IPS-20b (cell line): ENCODE measurements around the gene UGT1A8.
"Not testable (repeated sequence)": the region's sequence is repeated elsewhere in the genome, so short reads cannot be mapped to it uniquely, and the experiment has no call there.

Source experiments
- H3K27ac ChIP-seq: one replicate; pipeline ENCODE4 v1.5.1; 2013; ENCODE audit warnings: low read length
- H3K27me3 ChIP-seq: 2 replicates; pipeline ENCODE4 v1.6.1; 2013; ENCODE audit warnings: mild to moderate bottlenecking, low read length, inconsistent platforms; ENCODE audit not compliant: insufficient read depth
- H3K36me3 ChIP-seq: 2 replicates; pipeline ENCODE4 v1.6.1; 2013; ENCODE audit warnings: low read depth, mild to moderate bottlenecking, inconsistent platforms, low read length, moderate library complexity; ENCODE audit not compliant: insufficient read depth
- H3K4me1 ChIP-seq: 2 replicates; pipeline ENCODE4 v1.6.1; 2013; ENCODE audit warnings: mild to moderate bottlenecking, control low read depth, inconsistent platforms, low read length, moderate library complexity; ENCODE audit not compliant: insufficient read depth
- H3K4me3 ChIP-seq: 2 replicates; pipeline ENCODE4 v1.5.1; 2013; ENCODE audit warnings: mild to moderate bottlenecking, low read length, inconsistent platforms
- H3K9ac ChIP-seq: 2 replicates; pipeline ENCODE4 v1.6.1; 2013; ENCODE audit warnings: low read depth, mild to moderate bottlenecking, inconsistent platforms, low read length, moderate library complexity
- H3K9me3 ChIP-seq: 2 replicates; pipeline ENCODE4 v1.6.1; 2013; ENCODE audit warnings: mild to moderate bottlenecking, low read depth, low read length, inconsistent platforms; ENCODE audit not compliant: insufficient read depth

UGT1A8 gene

DNA sequence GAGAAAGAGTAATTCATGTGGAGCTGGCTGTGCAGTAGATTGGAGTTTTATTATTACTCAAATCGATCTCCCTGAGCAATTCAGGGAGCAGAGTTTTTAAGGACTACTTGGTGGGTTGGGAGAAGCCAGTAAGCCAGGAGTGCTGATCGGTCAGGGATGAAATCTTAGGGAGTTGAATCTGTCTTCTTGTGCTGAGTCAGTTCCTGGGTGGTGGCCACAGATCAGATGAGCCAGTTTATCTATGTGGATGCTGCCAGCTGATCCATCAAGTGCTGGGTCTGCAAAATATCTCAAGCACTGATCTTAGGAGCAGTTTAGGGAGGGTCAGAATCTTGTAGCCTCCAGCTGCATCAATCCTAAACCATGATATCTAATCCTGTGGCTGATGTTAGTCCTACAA, 17.0 kb upstream of the UGT1A8 start:
- H3K9ac ChIP-seq, result no peak overlapping the region

DNA sequence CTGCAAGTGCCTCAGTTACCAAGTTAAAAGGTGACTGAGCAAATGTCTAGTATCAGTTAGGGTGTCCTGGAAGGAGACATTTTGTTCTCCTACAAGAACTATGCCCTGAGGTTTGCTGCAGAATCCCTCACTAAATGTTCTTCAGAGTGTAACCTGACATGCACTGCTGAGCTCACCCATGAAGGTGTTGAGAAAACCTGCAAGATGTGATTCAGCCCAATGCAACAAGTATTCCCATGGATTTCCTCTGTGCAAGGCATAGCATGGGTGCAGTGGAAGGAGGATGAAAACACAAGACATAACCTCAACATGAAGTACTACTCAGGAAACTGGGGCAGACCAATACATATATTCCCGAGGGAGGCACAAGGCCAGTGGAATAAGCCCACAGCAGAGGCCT, 15.4 kb upstream of the UGT1A8 start:
- Histone ChIP-seq H3K9me3 (no peaks in the 10 kb centered on the region; the same call in 1 of the 2 replicates), H3K36me3 (no peaks in the 10 kb centered on the region), H3K27ac (no peak overlapping the region), H3K27me3 (no peaks in the 10 kb centered on the region), H3K9ac (no peak overlapping the region), H3K4me1 (no peaks in the 10 kb centered on the region), H3K4me3 (no peak overlapping the region)

More for the DNA sequence above, 17.0 kb upstream of the UGT1A8 start:
- Histone ChIP-seq H3K27ac (no peak overlapping the region), H3K36me3 (no peaks in the 10 kb centered on the region), H3K4me1 (no peaks in the 10 kb centered on the region), H3K9me3 (peaks cover 7% of the 10 kb centered on the region; the same call in 1 of the 2 replicates), H3K27me3 (no peaks in the 10 kb centered on the region), H3K4me3 (no peak overlapping the region)

DNA sequence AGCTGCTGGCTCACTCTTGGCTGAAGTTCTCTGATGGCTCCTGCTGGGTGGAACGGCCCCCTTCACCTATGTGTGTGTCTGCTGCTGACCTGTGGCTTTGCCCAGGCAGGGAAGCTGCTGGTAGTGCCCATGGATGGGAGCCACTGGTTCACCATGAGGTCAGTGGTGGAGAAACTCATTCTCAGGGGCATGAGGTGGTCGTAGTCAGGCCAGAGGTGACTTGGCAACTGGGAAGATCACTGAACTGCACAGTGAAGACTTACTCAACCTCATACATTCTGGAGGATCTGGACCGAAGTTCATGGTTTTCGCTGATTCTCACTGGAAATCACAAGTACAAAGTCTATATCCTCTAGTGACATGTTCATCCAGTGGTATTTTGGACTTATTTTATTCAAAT, 13.9 kb upstream of the UGT1A8 start:
- Histone ChIP-seq H3K9ac (no peak overlapping the region), H3K27ac (no peak overlapping the region), H3K27me3 (no peaks in the 10 kb centered on the region), H3K4me1 (no peaks in the 10 kb centered on the region), H3K36me3 (no peaks in the 10 kb centered on the region), H3K4me3 (no peak overlapping the region), H3K9me3 (no peaks in the 10 kb centered on the region; the same call in 1 of the 2 replicates)

DNA sequence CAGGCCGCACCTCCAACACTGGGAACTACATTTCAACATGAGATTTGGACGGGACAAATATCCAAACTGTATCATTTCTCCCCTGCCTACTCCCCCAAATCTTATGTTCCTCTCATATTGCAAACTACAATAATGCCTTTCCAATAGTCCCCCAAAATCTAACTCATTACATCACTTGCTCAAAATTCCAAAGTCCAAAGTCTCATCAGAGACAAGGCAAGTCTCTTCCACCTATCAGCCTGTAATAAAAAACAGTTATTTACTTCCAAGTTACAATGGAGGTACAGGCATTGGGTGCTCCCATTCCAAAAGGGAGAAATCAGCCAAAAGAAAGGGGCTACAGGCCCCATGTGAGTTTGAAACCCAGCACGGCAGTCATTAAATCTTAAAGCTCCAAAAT, 12.6 kb upstream of the UGT1A8 start:
- Histone ChIP-seq H3K27ac (no peak overlapping the region), H3K9ac (no peak overlapping the region), H3K36me3 (no peaks in the 10 kb centered on the region), H3K4me3 (no peak overlapping the region), H3K27me3 (no peaks in the 10 kb centered on the region), H3K9me3 (no peaks in the 10 kb centered on the region; the same call in 1 of the 2 replicates), H3K4me1 (no peaks in the 10 kb centered on the region)

DNA sequence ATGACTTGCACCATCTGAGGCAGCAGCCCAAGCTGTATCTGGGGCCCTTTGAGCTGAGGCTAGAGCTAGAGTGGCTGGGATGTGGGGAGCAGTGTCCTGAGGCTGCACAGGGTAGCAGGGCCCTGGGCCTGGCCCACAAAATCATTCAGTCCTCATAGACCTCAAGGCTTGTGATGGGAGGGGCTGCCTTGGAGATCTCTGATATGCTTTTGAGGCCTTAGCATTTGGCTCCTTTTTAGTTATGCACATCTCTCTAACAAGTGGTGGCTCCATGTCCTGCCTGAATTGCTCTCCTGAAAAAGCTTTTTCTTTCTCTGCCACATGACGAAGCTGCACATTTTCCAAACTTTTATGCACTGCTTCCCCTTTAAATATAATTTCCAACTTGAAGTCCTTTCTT, 11.8 kb upstream of the UGT1A8 start:
- no peak overlapping the region for H3K27ac ChIP-seq

DNA sequence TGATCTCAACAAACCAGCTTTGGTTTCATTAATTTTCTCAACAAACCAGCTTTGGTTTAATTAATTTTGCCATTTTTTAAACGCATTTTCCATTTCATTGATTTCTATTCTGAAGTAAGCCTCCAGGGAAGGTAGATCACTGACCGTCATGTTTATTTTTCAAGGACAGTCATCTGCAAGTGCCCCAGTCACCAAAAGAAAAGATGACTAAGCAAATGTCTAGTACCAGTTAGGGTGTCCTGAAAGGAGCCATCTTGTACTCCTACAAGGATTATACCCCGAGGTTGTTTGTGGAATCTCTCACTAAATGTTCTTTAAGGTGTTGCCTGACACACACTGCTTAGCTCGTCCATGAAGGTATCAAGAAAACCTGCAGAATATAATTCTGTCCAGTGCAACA, 6.1 kb upstream of the UGT1A8 start:
- no peaks in the 10 kb centered on the region for H3K36me3 ChIP-seq
- H3K4me3 ChIP-seq, result no peak overlapping the region
- no peaks in the 10 kb centered on the region for H3K27me3 ChIP-seq
- H3K9me3 ChIP-seq, result no peaks in the 10 kb centered on the region; the same call in 1 of the 2 replicates
- H3K27ac ChIP-seq, result no peak overlapping the region
- no peak overlapping the region for H3K9ac ChIP-seq
- no peaks in the 10 kb centered on the region for H3K4me1 ChIP-seq

More for the DNA sequence above, 11.8 kb upstream of the UGT1A8 start:
- H3K9me3 ChIP-seq, result no peaks in the 10 kb centered on the region; the same call in 1 of the 2 replicates
- no peaks in the 10 kb centered on the region for H3K4me1 ChIP-seq
- no peaks in the 10 kb centered on the region for H3K27me3 ChIP-seq
- no peak overlapping the region for H3K9ac ChIP-seq
- H3K36me3 ChIP-seq, result no peaks in the 10 kb centered on the region
- no peak overlapping the region for H3K4me3 ChIP-seq

DNA sequence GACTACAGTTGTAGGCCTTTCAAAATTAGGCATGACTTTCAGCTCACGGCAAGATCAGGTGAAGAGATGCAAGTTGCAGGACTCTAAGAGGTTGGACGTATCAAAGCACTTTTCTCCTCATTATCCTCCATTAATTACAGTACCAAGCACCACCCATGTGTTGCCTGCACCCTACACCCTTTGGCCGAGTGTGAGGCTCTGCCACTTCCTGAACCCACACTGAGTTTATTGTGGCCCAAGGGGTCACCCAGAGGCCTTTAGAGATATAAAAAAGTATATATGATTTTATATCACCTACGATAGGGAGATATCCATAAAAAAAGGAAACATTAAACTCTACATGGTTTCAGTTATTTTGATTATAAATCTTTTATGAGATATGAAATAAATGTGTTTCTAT, 2.8 kb downstream of the UGT1A8 start:
- Histone ChIP-seq H3K4me3 (no peak overlapping the region), H3K36me3 (no peaks in the 10 kb centered on the region), H3K4me1 (no peaks in the 10 kb centered on the region), H3K9ac (no peak overlapping the region), H3K9me3 (no peaks in the 10 kb centered on the region), H3K27ac (no peak overlapping the region), H3K27me3 (no peaks in the 10 kb centered on the region)

DNA sequence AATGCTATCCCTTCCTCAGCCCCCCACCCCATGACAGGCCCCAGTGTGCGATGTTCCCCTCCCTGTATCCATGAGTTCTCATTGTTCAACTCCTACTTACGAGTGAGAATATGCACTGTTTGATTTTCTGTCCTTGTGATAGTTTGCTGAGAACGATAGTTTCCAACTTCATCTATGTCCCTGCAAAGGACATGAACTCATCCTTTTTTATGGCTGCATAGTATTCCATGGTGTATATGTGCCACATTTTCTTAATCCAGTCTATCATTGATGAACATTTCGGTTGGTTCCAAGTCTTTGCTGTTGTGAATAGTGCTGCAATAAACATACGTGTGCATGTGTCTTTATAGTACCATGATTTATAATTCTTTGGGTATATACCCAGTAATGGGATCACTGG, 4.4 kb downstream of the UGT1A8 start:
- H3K9ac ChIP-seq, H3K27me3 ChIP-seq, H3K4me3 ChIP-seq, H3K9me3 ChIP-seq, H3K27ac ChIP-seq, H3K4me1 ChIP-seq, H3K36me3 ChIP-seq: not testable (repeated sequence)

DNA sequence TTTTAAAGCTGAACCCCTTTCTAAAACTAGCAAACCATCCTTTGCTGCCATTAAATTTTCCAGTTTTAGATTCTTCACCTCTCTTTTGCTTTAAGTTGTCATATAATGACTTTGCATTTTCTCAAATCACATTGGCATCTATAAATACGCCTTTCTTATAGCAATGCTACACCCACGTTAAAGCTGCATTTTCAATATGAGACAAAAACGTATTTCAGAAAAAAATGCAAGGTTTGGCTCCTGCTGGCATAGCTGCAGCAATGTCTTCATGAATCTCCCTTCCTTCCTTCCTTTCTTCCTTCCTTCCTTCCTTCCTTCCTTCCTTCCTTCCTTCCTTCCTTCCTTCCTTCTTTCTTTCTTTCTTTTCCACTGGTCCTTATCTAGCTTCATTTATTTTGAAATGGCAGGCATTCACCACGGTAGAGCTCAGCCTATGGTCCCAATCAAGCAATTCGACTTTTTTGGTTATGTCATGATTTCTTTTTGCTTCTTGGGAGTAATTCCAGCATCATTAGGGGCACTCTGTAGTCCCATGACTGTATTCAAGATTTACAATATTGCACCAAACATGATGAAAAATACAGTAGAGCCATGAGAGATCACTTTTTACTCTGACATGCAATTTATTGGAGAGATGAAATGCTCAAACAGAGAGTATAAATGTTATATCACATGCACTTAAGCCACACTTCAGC, 10.0 kb downstream of the UGT1A8 start:
- Histone ChIP-seq H3K9ac (no peak overlapping the region), H3K36me3 (no peaks in the 10 kb centered on the region), H3K27me3 (no peaks in the 10 kb centered on the region; the same call in 1 of the 2 replicates), H3K4me3 (no peak overlapping the region), H3K27ac (no peak overlapping the region), H3K9me3 (no peaks in the 10 kb centered on the region), H3K4me1 (no peaks in the 10 kb centered on the region)

DNA sequence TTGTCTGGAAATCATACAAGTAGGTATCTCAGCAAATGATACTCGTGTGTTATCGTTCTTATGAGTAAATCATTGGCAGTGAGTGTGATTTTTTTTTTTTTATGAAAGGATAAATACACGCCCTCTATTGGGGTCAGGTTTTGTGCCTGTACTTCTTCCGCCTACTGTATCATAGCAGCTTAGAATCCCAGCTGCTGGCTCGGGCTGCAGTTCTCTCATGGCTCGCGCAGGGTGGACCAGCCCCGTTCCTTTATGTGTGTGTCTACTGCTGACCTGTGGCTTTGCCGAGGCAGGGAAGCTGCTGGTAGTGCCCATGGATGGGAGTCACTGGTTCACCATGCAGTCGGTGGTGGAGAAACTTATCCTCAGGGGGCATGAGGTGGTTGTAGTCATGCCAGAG, 18.9 kb downstream of the UGT1A8 start, which contains the start of gene UGT1A10:
Gene UGT1A10 (plus strand): TSS at position 143 of the 400 bp plus-strand sequence. CDS start 75 bp downstream, at position 218.
- H3K27me3 ChIP-seq, H3K27ac ChIP-seq, H3K36me3 ChIP-seq, H3K9me3 ChIP-seq, H3K9ac ChIP-seq, H3K4me3 ChIP-seq, H3K4me1 ChIP-seq: not testable (repeated sequence)

DNA sequence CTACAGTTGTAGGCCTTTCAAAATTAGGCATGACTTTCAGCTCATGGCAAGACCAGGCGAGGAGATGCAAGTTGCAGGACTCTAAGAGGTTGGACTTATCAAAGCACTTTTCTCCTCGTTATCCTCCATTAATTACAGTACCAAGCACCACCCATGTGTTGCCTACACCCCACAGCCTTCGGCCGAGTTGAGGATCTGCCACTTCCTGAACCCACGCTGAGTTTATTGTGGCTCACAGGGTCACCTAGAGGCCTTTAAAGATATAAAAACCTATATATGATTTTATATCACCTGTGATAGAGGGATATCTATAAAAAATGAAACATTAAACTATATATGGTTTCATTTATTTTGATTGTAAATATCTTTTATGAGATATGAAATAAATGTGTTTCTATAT, 21.4 kb downstream of the UGT1A8 start:
- no peak overlapping the region for H3K27ac ChIP-seq
- H3K36me3 ChIP-seq, result no peaks in the 10 kb centered on the region
- H3K9ac ChIP-seq, result no peak overlapping the region
- H3K9me3 ChIP-seq, result no peaks in the 10 kb centered on the region
- H3K4me3 ChIP-seq, result no peak overlapping the region
- H3K4me1 ChIP-seq, result no peaks in the 10 kb centered on the region
- no peaks in the 10 kb centered on the region for H3K27me3 ChIP-seq

DNA sequence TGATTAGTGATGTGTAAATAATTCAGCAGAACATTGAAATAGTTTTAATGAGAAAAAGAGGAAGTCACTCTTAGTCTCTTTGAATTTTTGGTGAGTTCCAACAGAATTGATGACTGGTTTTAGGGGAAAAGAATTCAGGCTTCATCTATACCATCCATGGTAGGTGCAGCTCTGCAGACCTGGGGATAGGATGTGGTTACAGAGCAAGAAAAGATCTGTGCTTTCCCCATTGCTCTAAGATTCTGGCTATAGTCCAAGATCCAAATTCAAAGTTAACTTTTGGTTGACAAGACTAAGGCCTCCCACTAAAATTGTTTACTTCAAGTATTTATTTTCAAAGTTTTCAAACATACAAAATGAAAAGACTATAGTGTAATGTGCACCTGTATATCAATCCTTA, 22.4 kb downstream of the UGT1A8 start:
- Histone ChIP-seq H3K27ac (no peak overlapping the region), H3K4me1 (no peaks in the 10 kb centered on the region)

More for the DNA sequence above, 22.4 kb downstream of the UGT1A8 start:
- peaks cover 3% of the 10 kb centered on the region; the same call in 1 of the 2 replicates for H3K9me3 ChIP-seq
- H3K36me3 ChIP-seq, result no peaks in the 10 kb centered on the region
- no peaks in the 10 kb centered on the region for H3K27me3 ChIP-seq
- H3K4me3 ChIP-seq, result no peak overlapping the region
- no peak overlapping the region for H3K9ac ChIP-seq
